ENCODE data around the gene CHIC2. TPM values are rescaled to one million over a fixed set of nuclear protein-coding genes. Genes with fewer than 3 reads are reported as not detected.
"Not testable (repeated sequence)": the region's sequence is repeated elsewhere in the genome, so short reads cannot be mapped to it uniquely, and the experiment has no call there.

Gene CHIC2
- total RNA-seq, 2 donors from 2014 or later, result 11.0 to 16.9 TPM

GRCh38 chr4:54032558-54033135 is 31.8 kb downstream of the CHIC2 start:
- DNase-seq (no peak), ATAC-seq (no peak)
- intact Hi-C loops (cut with DNase I), result no loop called here

- intact Hi-C loops (cut with DNase I), result no loop called here
- DNase-seq, result no peak
- no peak for ATAC-seq
These were observed 37.1 kb downstream of the CHIC2 start for GRCh38 chr4:54027311-54027710.

- ATAC-seq (no peak), DNase-seq (no peak)
- intact Hi-C loops (cut with DNase I), result no loop called here
These were observed 38.8 kb downstream of the CHIC2 start for GRCh38 chr4:54025582-54025981.

GRCh38 chr4:54023019-54023418 is 41.4 kb downstream of the CHIC2 start:
- intact Hi-C loops (cut with DNase I); DNase-seq; ATAC-seq: not testable (repeated sequence)

GRCh38 chr4:54017974-54018373 is 46.4 kb downstream of the CHIC2 start:
- DNase-seq (no peak), ATAC-seq (no peak)
- intact Hi-C loops (cut with DNase I), result no loop called here

- intact Hi-C loops (cut with DNase I), result no loop called here
- ATAC-seq, result no peak
- DNase-seq, result no peak
These were observed 47.1 kb downstream of the CHIC2 start for GRCh38 chr4:54017308-54017707.

- intact Hi-C loops (cut with DNase I), result no loop called here
- ATAC-seq, result no peak
- DNase-seq, result no peak
These were observed 47.9 kb downstream of the CHIC2 start for GRCh38 chr4:54016504-54016903.

- intact Hi-C loops (cut with DNase I), result no loop called here
- no peak for ATAC-seq
- DNase-seq, result no peak
These were observed 48.9 kb downstream of the CHIC2 start for GRCh38 chr4:54015423-54016030.

GRCh38 chr4:54014666-54015160 is 49.7 kb downstream of the CHIC2 start:
- ATAC-seq, result no peak

GRCh38 chr4:54011201-54011600 is 53.2 kb downstream of the CHIC2 start:
- intact Hi-C loops (cut with DNase I), result no loop called here
- ATAC-seq, result no peak
- no peak for DNase-seq

More at GRCh38 chr4:54014666-54015160, 49.7 kb downstream of the CHIC2 start:
- intact Hi-C loops (cut with DNase I), result no loop called here
- no peak for DNase-seq

GRCh38 chr4:54006755-54007154 is 57.6 kb downstream of the CHIC2 start:
- intact Hi-C loops (cut with DNase I), result no loop called here
- no peak for DNase-seq

GRCh38 chr4:54005475-54005874 is 58.9 kb downstream of the CHIC2 start:
- intact Hi-C loops (cut with DNase I), result no loop called here
- DNase-seq (no peak), ATAC-seq (peak in 1 of 2 donors; percentile 43)

More at GRCh38 chr4:54006755-54007154, 57.6 kb downstream of the CHIC2 start:
- ATAC-seq, result no peak

GRCh38 chr4:54004463-54004862 is 59.9 kb downstream of the CHIC2 start:
- ATAC-seq (no peak), DNase-seq (no peak)
- intact Hi-C loops (cut with DNase I), result no loop called here

- intact Hi-C loops (cut with DNase I), result no loop called here
- DNase-seq, result no peak
- no peak for ATAC-seq
These were observed 62.6 kb downstream of the CHIC2 start for GRCh38 chr4:54001668-54002365.

- ATAC-seq (no peak), DNase-seq (no peak)
- intact Hi-C loops (cut with DNase I), result no loop called here
These were observed 66.5 kb downstream of the CHIC2 start for GRCh38 chr4:53997898-53998297.

GRCh38 chr4:53994382-53995102 is 69.9 kb downstream of the CHIC2 start:
- intact Hi-C loops (cut with DNase I), result no loop called here
- ATAC-seq (no peak), DNase-seq (no peak)

GRCh38 chr4:53992785-53993184 is 71.6 kb downstream of the CHIC2 start:
- intact Hi-C loops (cut with DNase I), result no loop called here
- no peak for ATAC-seq

GRCh38 chr4:53991821-53992220 is 72.6 kb downstream of the CHIC2 start:
- no peak for ATAC-seq
- intact Hi-C loops (cut with DNase I), result no loop called here
- DNase-seq, result no peak

More at GRCh38 chr4:53992785-53993184, 71.6 kb downstream of the CHIC2 start:
- no peak for DNase-seq

GRCh38 chr4:53990641-53991040 is 73.8 kb downstream of the CHIC2 start:
- ATAC-seq, result peak in 1 of 2 donors; percentile 36
- intact Hi-C loops (cut with DNase I), result no loop called here

GRCh38 chr4:53987761-53988171 is 76.6 kb downstream of the CHIC2 start:
- intact Hi-C loops (cut with DNase I), result no loop called here
- ATAC-seq (peak in 1 of 2 donors; percentile 80), DNase-seq (no peak)

More at GRCh38 chr4:53990641-53991040, 73.8 kb downstream of the CHIC2 start:
- no peak for DNase-seq
